HG02610 (cell line): ENCODE data around the gene SERPINB5.

Experiments
- ATAC-seq: cut with Tn5 transposase; IDR thresholded peaks from one replicate; pipeline ENCODE4 v1.9.1; 2021; ENCODE audit warnings: mild to moderate bottlenecking, moderate library complexity; ENCODE audit not compliant: unreplicated experiment

The SERPINB5 gene

GRCh38 chr18:63467699-63468098 is 9.1 kb upstream of the SERPINB5 start:
- no peak for ATAC-seq

- ATAC-seq, result no peak
Measured at GRCh38 chr18:63468575-63468974, 8.2 kb upstream of the SERPINB5 start.

GRCh38 chr18:63470751-63471150 is 6.0 kb upstream of the SERPINB5 start:
- ATAC-seq, result no peak

- no peak for ATAC-seq
Measured at GRCh38 chr18:63472380-63472779, 4.4 kb upstream of the SERPINB5 start.

- ATAC-seq, result no peak
Measured at GRCh38 chr18:63477200-63477599, 442 bp downstream of the SERPINB5 start.

GRCh38 chr18:63477968-63478367 is 1.2 kb downstream of the SERPINB5 start:
- no peak for ATAC-seq

GRCh38 chr18:63479826-63480225 is 3.1 kb downstream of the SERPINB5 start:
- ATAC-seq, result no peak

GRCh38 chr18:63480476-63480875 is 3.7 kb downstream of the SERPINB5 start:
- no peak for ATAC-seq

GRCh38 chr18:63480915-63481314 is 4.2 kb downstream of the SERPINB5 start:
- no peak for ATAC-seq

GRCh38 chr18:63487676-63488075 is 10.9 kb downstream of the SERPINB5 start:
- no peak for ATAC-seq

- ATAC-seq, result no peak
Measured at GRCh38 chr18:63488160-63488559, 11.4 kb downstream of the SERPINB5 start.

GRCh38 chr18:63492851-63493250 is 16.1 kb downstream of the SERPINB5 start:
- no peak for ATAC-seq

- ATAC-seq, result no peak
Measured at GRCh38 chr18:63495675-63496074, 18.9 kb downstream of the SERPINB5 start.

GRCh38 chr18:63505566-63506335 is 29.0 kb downstream of the SERPINB5 start:
- no peak for ATAC-seq

- ATAC-seq, result no peak
Measured at GRCh38 chr18:63506336-63506646, 29.5 kb downstream of the SERPINB5 start.

GRCh38 chr18:63508596-63508995 is 31.8 kb downstream of the SERPINB5 start:
- no peak for ATAC-seq

- no peak for ATAC-seq
Measured at GRCh38 chr18:63511285-63511684, 34.5 kb downstream of the SERPINB5 start.

- ATAC-seq, result no peak
Measured at GRCh38 chr18:63514326-63514725, 37.6 kb downstream of the SERPINB5 start.

- no peak for ATAC-seq
Measured at GRCh38 chr18:63514888-63515678, 38.3 kb downstream of the SERPINB5 start.

GRCh38 chr18:63515801-63516200 is 39.0 kb downstream of the SERPINB5 start:
- no peak for ATAC-seq

GRCh38 chr18:63518178-63519012 is 41.6 kb downstream of the SERPINB5 start:
- peak; percentile 95 for ATAC-seq
